Upper lobe of left lung (tissue), 6 donors: ENCODE results near the gene DOCK6. TPM values are rescaled to one million over a fixed set of nuclear protein-coding genes. Genes with fewer than 3 reads are reported as not detected.
A peak's percentile ranks its signal among the peaks of the same experiment; 100 is the strongest.

Experiments
- ATAC-seq, 2 donors: fragments of 200-7000 bp; cut with Tn5 transposase; one replicate each; pipeline ENCODE4 v1.9.1; 2022; ENCODE audit warnings: mild to moderate bottlenecking in 2 of 2, moderate library complexity in 2 of 2; ENCODE audit not compliant: low FRiP score in 2 of 2
- DNase-seq, 2 donors: peaks; one replicate each; pipeline ENCODE4 v3.0.0-alpha.2; 2019 to 2020
- H3K27ac ChIP-seq, 4 donors: fragments of 200-600 bp; sonication (generic); one replicate each; pipeline ENCODE4 v1.5.1; 2016 to 2019
- H3K27me3 ChIP-seq, 4 donors: fragments of 200-600 bp; sonication (generic); one replicate each; pipeline ENCODE4 v1.5.1; 2017 to 2019
- H3K36me3 ChIP-seq, 4 donors: fragments of 200-600 bp; sonication (generic); one replicate each; pipeline ENCODE4 v1.5.1; 2016 to 2019
- H3K4me1 ChIP-seq, 4 donors: fragments of 200-600 bp; sonication (generic); one replicate each; pipeline ENCODE4 v1.5.1; 2018 to 2019
- H3K4me3 ChIP-seq, 4 donors: fragments of 200-600 bp; sonication (generic); one replicate each; pipeline ENCODE4 v1.5.1; 2017 to 2019; ENCODE audit warnings: mild to moderate bottlenecking in 2 of 4, moderate library complexity in 1 of 4
- H3K9me3 ChIP-seq, 4 donors: fragments of 200-600 bp; sonication (generic); one replicate each; pipeline ENCODE4 v1.5.1; 2018 to 2019
- CTCF ChIP-seq, 6 experiments: fragments of 450-650 bp in 4 of 6; fragments of 200-600 bp in 2 of 6; sonication (generic) in 2 of 6; IDR thresholded peaks; one replicate each; pipeline ENCODE4 v1.5.1; 2016 to 2019; ENCODE audit warnings: antibody characterized with exemption in 6 of 6
- EP300 ChIP-seq, 4 donors: sonication (generic); formaldehyde crosslinking; IDR thresholded peaks; one replicate each; pipeline ENCODE4 v1.5.1; 2017; ENCODE audit warnings: antibody characterized with exemption in 4 of 4, control low read depth in 2 of 4
- POLR2A ChIP-seq, 4 donors: fragments of 450-650 bp; IDR thresholded peaks; one replicate each; pipeline ENCODE4 v1.5.1; 2016 to 2017; ENCODE audit warnings: antibody characterized with exemption in 4 of 4, mild to moderate bottlenecking in 2 of 4
- POLR2AphosphoS5 ChIP-seq, 2 donors: sonication (generic); formaldehyde crosslinking; IDR thresholded peaks; one replicate each; pipeline ENCODE4 v1.5.1; 2017; ENCODE audit warnings: antibody characterized with exemption in 2 of 2
- WGBS, 2 donors: methylation state at CpG; one replicate each; pipeline ENCODE4 v1.1.5; 2017 to 2018; 5-methylcytosine and 5-hydroxymethylcytosine counted together
- total RNA-seq, 6 donors: library from RNA; depleted of rRNA in 4 of 6; stranded (reverse); fragments of >200 nt in 4 of 6; gene quantifications; one replicate each; pipeline versions ENCODE4 v1.1.0 to v1.2.1, GENCODE V29; 2016 to 2021
- donor health status: DM: no; HTN: no; CAD: no; lungs with moderate emphysema.
- donor health status: DM: no; HTN: yes; CAD: no; lungs with severe emphysema.

The DOCK6 gene
- total RNA-seq, 6 donors from 2014 or later: 34.5 to 203 (median 116) TPM

GRCh38 chr19:11194173-11194572 lies 68.2 kb downstream of the DOCK6 start:
- Histone ChIP-seq H3K4me3 (peak overlapping the region in 3 of 4 donors; percentile 66 to 84 (median 73)), H3K27ac (peak overlapping the region; percentile 16 to 92 (median 78)), H3K4me1 (peaks cover 76 to 88% (median 79%) of the 10 kb centered on the region in 4 donors), H3K36me3 (peaks cover 8 to 44% (median 19%) of the 10 kb centered on the region in 4 donors), H3K9me3 (no peaks in the 10 kb centered on the region), H3K27me3 (no peaks in the 10 kb centered on the region)
- 82 to 100% methylated on average over 5 to 8 of the region's 8 CpGs for whole genome bisulfite sequencing, 2 donors
- TF ChIP-seq POLR2A (IDR thresholded peaks at IDR 0.05): no peak
- TF ChIP-seq EP300 (IDR thresholded peaks at IDR 0.05): no peak
- TF ChIP-seq CTCF (IDR thresholded peaks at IDR 0.05): no peak
- TF ChIP-seq POLR2AphosphoS5 (IDR thresholded peaks at IDR 0.05): no peak
- DNase-seq: no peak
- ATAC-seq: no peak

- Histone ChIP-seq H3K9me3 (no peaks in the 10 kb centered on the region), H3K4me3 (peak overlapping the region in 1 of 4 donors; percentile 84), H3K27ac (peak overlapping the region; percentile 16 to 92 (median 78)), H3K27me3 (no peaks in the 10 kb centered on the region), H3K36me3 (peaks cover 8 to 45% (median 19%) of the 10 kb centered on the region in 4 donors), H3K4me1 (peaks cover 75 to 88% (median 80%) of the 10 kb centered on the region in 4 donors)
- DNase-seq (peak in 1 of 2 donors; percentile 84), ATAC-seq (no peak)
- TF ChIP-seq POLR2AphosphoS5 (IDR thresholded peaks at IDR 0.05) (no peak), CTCF (IDR thresholded peaks at IDR 0.05) (no peak)
- WGBS, 2 donors: 95 to 97% methylated on average over 18 to 53 of the region's 68 CpGs
Observed at GRCh38 chr19:11192957-11193939, 69.1 kb downstream of the DOCK6 start.

GRCh38 chr19:11191934-11192333 lies 70.4 kb downstream of the DOCK6 start:
- 63 to 78% methylated on average over 5 of the region's 5 CpGs for WGBS, 2 donors
- H3K27me3 ChIP-seq: no peaks in the 10 kb centered on the region
- ATAC-seq (no peak), DNase-seq (no peak)
- peaks cover 8 to 51% (median 19%) of the 10 kb centered on the region in 4 donors for H3K36me3 ChIP-seq
- H3K4me1 ChIP-seq: peaks cover 64 to 79% (median 72%) of the 10 kb centered on the region in 4 donors
- TF ChIP-seq CTCF (IDR thresholded peaks at IDR 0.05) (no peak), POLR2A (IDR thresholded peaks at IDR 0.05) (no peak), POLR2AphosphoS5 (IDR thresholded peaks at IDR 0.05) (no peak), EP300 (IDR thresholded peaks at IDR 0.05) (no peak)
- H3K4me3 ChIP-seq: peak overlapping the region in 1 of 4 donors; percentile 4
- no peaks in the 10 kb centered on the region for H3K9me3 ChIP-seq
- peak overlapping the region; percentile 54 to 92 (median 78) for H3K27ac ChIP-seq

GRCh38 chr19:11191273-11191755 lies 71.0 kb downstream of the DOCK6 start:
- Histone ChIP-seq H3K4me1 (peaks cover 58 to 73% (median 66%) of the 10 kb centered on the region in 4 donors), H3K27me3 (no peaks in the 10 kb centered on the region), H3K27ac (peak overlapping the region; percentile 54 to 92 (median 78)), H3K4me3 (peak overlapping the region in 1 of 4 donors; percentile 4), H3K36me3 (peaks cover 8 to 56% (median 21%) of the 10 kb centered on the region in 4 donors), H3K9me3 (no peaks in the 10 kb centered on the region)
- ATAC-seq: peak; percentile 62 to 92
- TF ChIP-seq POLR2A (IDR thresholded peaks at IDR 0.05) (no peak), POLR2AphosphoS5 (IDR thresholded peaks at IDR 0.05) (peak in 1 of 2 donors; percentile 68), EP300 (IDR thresholded peaks at IDR 0.05) (peak in 1 of 4 donors; percentile 57)
- peak in 1 of 2 donors; percentile 71 for DNase-seq
- WGBS, 2 donors: 27 to 58% methylated on average over 6 to 8 of the region's 8 CpGs

GRCh38 chr19:11190501-11190900 lies 71.8 kb downstream of the DOCK6 start:
- no peaks in the 10 kb centered on the region for H3K27me3 ChIP-seq
- peaks cover 8 to 64% (median 25%) of the 10 kb centered on the region in 4 donors for H3K36me3 ChIP-seq

More at GRCh38 chr19:11190501-11190900, 71.8 kb downstream of the DOCK6 start:
- no peak for DNase-seq
- Histone ChIP-seq H3K4me3 (no peak overlapping the region), H3K27ac (peak overlapping the region; percentile 65 to 92 (median 78)), H3K4me1 (peaks cover 50 to 70% (median 60%) of the 10 kb centered on the region in 4 donors), H3K9me3 (no peaks in the 10 kb centered on the region)
- no peak for ATAC-seq
- TF ChIP-seq EP300 (IDR thresholded peaks at IDR 0.05): no peak
- 80 to 89% methylated on average over 7 to 8 of the region's 8 CpGs for WGBS, 2 donors
